Measurements from ENCODE around the gene ASCC1. TPM values are rescaled to one million over a fixed set of nuclear protein-coding genes. Genes with fewer than 3 reads are reported as not detected.

Gene ASCC1, protein sequence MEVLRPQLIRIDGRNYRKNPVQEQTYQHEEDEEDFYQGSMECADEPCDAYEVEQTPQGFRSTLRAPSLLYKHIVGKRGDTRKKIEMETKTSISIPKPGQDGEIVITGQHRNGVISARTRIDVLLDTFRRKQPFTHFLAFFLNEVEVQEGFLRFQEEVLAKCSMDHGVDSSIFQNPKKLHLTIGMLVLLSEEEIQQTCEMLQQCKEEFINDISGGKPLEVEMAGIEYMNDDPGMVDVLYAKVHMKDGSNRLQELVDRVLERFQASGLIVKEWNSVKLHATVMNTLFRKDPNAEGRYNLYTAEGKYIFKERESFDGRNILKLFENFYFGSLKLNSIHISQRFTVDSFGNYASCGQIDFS
- 33.3 TPM for total RNA-seq (ENCODE audit: unreplicated experiment)
- long read RNA-seq, transcript ASCC1-202 (10 exons, 2,002 nt), result major isoform, 16 of 28 reads
- long read RNA-seq, partial matches to known transcripts, result 2 of 28 reads
- long read RNA-seq, other reads (novel, unspliced or antisense), result 10 of 28 reads

DNA sequence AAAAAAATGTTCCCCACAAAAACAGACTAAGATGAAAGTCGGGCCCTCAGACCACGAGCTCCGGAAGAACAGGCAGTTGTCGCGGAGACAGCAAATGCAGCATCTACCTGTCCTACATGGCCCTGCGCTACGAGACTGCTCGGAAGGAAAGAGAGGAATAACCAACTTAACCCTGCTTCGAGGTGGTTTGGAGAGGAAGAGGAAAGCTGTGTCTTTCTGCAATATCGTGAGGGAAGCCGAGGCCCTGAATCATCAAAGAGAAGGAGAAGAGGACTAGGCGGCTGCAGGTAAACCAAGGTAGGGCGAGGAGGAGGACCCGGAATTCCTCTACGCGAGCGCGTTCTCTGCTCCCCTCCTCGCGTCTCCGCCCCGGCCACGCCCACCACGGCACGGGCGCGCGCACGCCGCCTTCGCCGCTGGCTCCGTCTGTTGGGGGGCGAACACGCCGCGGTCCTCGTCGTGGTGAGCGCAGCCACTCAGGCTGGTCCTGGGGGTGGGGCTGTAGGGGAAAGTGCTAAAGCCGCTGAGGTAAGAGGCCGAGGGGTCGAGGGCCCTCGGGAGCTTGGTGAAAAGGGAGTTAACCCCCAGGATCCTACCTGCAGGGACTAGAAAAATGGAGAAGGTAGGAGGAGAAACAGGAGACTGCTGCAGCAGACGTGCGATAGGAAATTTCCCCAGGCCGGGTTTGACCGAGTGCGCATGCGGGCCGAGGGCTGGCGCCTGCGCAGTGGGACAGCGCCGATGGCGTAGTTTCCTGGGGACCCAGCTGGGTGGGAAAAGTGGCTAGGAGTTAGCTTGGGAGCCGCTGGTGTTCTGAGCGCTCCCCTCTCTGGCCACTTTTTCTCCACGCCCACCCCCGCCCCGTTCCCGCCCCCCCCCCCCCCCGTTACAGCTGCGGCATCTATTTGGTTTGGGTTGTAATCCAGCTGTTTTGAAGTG, at the start of gene ASCC1, which contains the start of gene ANAPC16:
Gene ASCC1, minus strand, starts transcription at position 666 of the 939 bp plus-strand sequence. CDS start 2,978 bp downstream, outside the sequence.
Gene ANAPC16, plus strand, starts transcription at position 402 of the 939 bp plus-strand sequence. CDS start 7,903 bp downstream, outside the sequence.
- TF ChIP-seq, protein P1, sequence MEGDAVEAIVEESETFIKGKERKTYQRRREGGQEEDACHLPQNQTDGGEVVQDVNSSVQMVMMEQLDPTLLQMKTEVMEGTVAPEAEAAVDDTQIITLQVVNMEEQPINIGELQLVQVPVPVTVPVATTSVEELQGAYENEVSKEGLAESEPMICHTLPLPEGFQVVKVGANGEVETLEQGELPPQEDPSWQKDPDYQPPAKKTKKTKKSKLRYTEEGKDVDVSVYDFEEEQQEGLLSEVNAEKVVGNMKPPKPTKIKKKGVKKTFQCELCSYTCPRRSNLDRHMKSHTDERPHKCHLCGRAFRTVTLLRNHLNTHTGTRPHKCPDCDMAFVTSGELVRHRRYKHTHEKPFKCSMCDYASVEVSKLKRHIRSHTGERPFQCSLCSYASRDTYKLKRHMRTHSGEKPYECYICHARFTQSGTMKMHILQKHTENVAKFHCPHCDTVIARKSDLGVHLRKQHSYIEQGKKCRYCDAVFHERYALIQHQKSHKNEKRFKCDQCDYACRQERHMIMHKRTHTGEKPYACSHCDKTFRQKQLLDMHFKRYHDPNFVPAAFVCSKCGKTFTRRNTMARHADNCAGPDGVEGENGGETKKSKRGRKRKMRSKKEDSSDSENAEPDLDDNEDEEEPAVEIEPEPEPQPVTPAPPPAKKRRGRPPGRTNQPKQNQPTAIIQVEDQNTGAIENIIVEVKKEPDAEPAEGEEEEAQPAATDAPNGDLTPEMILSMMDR (IDR thresholded peaks at IDR 0.05; ENCODE audit: partially characterized antibody, unreplicated experiment), result no peak
- Mint-ChIP-seq H3K36me3 (ENCODE audit: unreplicated experiment) (peaks cover 4% of the 10 kb centered on the region), H3K9me3 (ENCODE audit: unreplicated experiment) (peaks cover 3% of the 10 kb centered on the region), H3K4me3 (ENCODE audit: unreplicated experiment) (peak within 1 kb of the TSS; percentile 98), H3K27ac (ENCODE audit: unreplicated experiment) (peak within 1 kb of the TSS; percentile 99), H3K4me1 (ENCODE audit: low read depth, unreplicated experiment) (peaks cover 5% of the 10 kb centered on the region), H3K27me3 (ENCODE audit: unreplicated experiment) (peaks cover 4% of the 10 kb centered on the region)
- DNase-seq, result peak; percentile 92

DNA sequence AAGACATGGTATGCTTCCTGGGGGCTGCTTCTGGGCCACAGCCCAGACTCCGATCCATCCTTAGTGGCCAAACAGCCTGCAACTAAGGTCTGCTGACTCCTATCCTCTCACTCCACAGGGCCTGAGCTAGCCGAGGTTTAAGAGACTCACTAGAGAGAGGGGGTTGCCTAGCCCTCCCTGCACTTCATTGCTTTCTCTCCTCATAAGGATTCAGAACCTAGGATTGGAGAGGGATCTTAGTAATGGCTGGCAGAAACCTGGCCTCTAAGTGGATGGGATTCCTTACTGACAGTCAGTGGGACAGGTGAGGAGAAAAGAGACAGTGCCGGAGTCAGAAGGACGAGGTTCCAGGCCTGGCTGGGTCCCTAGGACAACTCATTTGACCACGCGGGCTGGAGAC, 49.4 kb upstream of the ASCC1 start:
- DNase-seq, result no peak
- TF ChIP-seq, protein P1 (IDR thresholded peaks at IDR 0.05; ENCODE audit: partially characterized antibody, unreplicated experiment), result no peak
- Mint-ChIP-seq H3K9me3 (ENCODE audit: unreplicated experiment) (peaks cover 8% of the 10 kb centered on the region), H3K36me3 (ENCODE audit: unreplicated experiment) (no peaks in the 10 kb centered on the region), H3K27me3 (ENCODE audit: unreplicated experiment) (peaks cover 1% of the 10 kb centered on the region), H3K4me1 (ENCODE audit: low read depth, unreplicated experiment) (peaks cover 13% of the 10 kb centered on the region), H3K27ac (ENCODE audit: unreplicated experiment) (no peak overlapping the region), H3K4me3 (ENCODE audit: unreplicated experiment) (no peak overlapping the region)

DNA sequence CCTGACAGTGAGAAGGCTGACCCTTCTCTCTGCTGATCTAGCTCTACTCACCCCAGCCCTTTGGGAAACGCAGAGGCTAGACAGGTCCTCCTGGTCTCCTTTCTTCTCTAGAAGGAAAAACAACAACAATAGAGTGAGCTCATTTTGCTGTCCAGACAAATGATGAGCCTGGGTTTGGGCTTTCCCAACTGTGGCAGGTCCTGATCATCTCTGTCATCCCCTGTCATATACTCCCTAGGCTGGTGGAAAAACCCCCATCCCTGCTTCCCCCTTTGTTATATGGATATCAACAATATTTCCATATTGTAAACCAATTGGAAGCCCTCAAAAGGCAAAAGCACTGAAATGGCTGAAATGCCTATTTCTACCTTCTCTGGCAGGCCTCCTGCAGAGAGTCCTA, 48.5 kb upstream of the ASCC1 start:
- peaks cover 18% of the 10 kb centered on the region for H3K4me1 Mint-ChIP-seq (ENCODE audit: low read depth, unreplicated experiment)
- no peaks in the 10 kb centered on the region for H3K36me3 Mint-ChIP-seq (ENCODE audit: unreplicated experiment)
- H3K4me3 Mint-ChIP-seq (ENCODE audit: unreplicated experiment), result no peak overlapping the region

DNA sequence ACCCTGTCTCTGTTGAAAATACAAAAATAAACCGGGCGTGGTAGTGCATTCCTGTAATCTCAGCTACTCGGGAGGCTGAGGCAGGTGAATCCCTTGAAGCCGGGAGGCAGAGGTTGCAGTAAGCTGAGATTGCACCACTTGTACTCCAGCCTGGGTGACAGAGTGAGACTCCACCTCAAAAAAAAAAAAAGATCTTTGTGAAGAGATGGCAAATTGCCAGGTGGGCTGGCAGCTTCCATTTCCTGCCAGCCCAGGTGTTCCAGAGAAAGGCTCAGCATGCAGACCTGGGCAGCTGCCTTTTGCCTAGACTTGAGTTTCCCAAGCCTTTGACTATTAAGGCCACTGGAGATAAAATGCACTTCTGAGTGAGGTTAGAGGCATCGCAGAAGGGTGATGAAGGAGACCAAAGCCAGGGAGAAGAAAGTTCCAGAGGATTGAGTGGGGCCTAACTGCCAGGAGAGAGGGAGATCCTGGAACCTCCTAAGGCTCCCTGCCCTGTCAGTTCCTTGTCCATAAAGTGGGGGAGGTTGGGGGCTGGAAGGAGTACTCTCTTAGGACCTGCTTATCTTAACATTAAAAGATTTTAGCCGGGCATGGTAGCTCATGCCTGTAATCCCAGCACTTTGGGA, 47.7 kb upstream of the ASCC1 start:
- TF ChIP-seq, protein P1 (IDR thresholded peaks at IDR 0.05; ENCODE audit: partially characterized antibody, unreplicated experiment), result no peak
- H3K4me3 Mint-ChIP-seq (ENCODE audit: unreplicated experiment), result no peak overlapping the region
- H3K27me3 Mint-ChIP-seq (ENCODE audit: unreplicated experiment), result peaks cover 1% of the 10 kb centered on the region
- no peak overlapping the region for H3K27ac Mint-ChIP-seq (ENCODE audit: unreplicated experiment)
- peaks cover 23% of the 10 kb centered on the region for H3K4me1 Mint-ChIP-seq (ENCODE audit: low read depth, unreplicated experiment)
- H3K36me3 Mint-ChIP-seq (ENCODE audit: unreplicated experiment), result no peaks in the 10 kb centered on the region
- no peak for DNase-seq
- peaks cover 10% of the 10 kb centered on the region for H3K9me3 Mint-ChIP-seq (ENCODE audit: unreplicated experiment)

More for the DNA sequence above, 48.5 kb upstream of the ASCC1 start:
- no peak for DNase-seq
- H3K27ac Mint-ChIP-seq (ENCODE audit: unreplicated experiment), result no peak overlapping the region
- H3K9me3 Mint-ChIP-seq (ENCODE audit: unreplicated experiment), result peaks cover 6% of the 10 kb centered on the region
- peaks cover 1% of the 10 kb centered on the region for H3K27me3 Mint-ChIP-seq (ENCODE audit: unreplicated experiment)
- TF ChIP-seq, protein P1 (IDR thresholded peaks at IDR 0.05; ENCODE audit: partially characterized antibody, unreplicated experiment), result no peak

All from glutamatergic neuron (in vitro differentiated cells).